ENCODE results near the gene AMPH. TPM values are rescaled to one million over a fixed set of nuclear protein-coding genes. Genes with fewer than 3 reads are reported as not detected.

Gene AMPH
- total RNA-seq, 4 donors from 2014 or later, result 5.0 to 11.8 (median 7.8) TPM

- no peak overlapping the region for H3K27ac ChIP-seq (replicated peaks in 1 of 4)
- no peaks in the 10 kb centered on the region for H3K4me1 ChIP-seq
- no peaks in the 10 kb centered on the region for H3K9me3 ChIP-seq
- H3K27me3 ChIP-seq, result no peaks in the 10 kb centered on the region
- peak; percentile 42 for DNase-seq (ENCODE audit: extremely low spot score)
- H3K4me3 ChIP-seq, result no peak overlapping the region
- TF ChIP-seq EP300 (IDR thresholded peaks at IDR 0.05) (no peak), POLR2A (IDR thresholded peaks at IDR 0.05; ENCODE audit: low read depth) (no peak), CTCF (IDR thresholded peaks at IDR 0.05) (no peak), POLR2AphosphoS5 (IDR thresholded peaks at IDR 0.05) (no peak)
- WGBS, result 92% methylated on average over 1 of the region's 1 CpG
- intact Hi-C loops (cut with DNase I), result no loop called here
- H3K36me3 ChIP-seq, result no peaks in the 10 kb centered on the region
These were observed 76.6 kb downstream of the AMPH start for GRCh38 chr7:38554586-38554985.

DNA sequence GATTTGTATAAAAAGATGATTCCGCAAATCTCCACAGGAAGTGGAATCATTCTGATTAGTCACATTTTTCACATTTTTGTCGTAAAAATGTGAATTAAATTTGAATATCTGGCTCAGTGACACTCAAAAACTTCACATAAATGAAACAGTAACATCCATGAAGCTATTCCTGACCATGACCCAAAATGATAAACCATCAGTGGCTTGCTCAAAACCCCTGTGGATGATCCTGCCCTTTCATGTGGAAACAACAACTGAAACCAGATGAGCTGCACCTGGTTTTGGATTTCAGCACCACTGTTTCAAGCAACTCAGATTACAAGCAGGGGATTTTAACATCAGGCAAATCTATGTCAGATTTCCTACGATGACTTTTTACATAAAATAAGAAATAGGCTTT, 80.3 kb downstream of the AMPH start:
- no peaks in the 10 kb centered on the region for H3K27me3 ChIP-seq
- no peak overlapping the region for H3K4me3 ChIP-seq
- TF ChIP-seq EP300 (IDR thresholded peaks at IDR 0.05), result no peak
- TF ChIP-seq POLR2A (IDR thresholded peaks at IDR 0.05; ENCODE audit: low read depth), result no peak
- TF ChIP-seq POLR2AphosphoS5 (IDR thresholded peaks at IDR 0.05), result no peak
- H3K27ac ChIP-seq (replicated peaks in 1 of 4), result no peak overlapping the region
- no peaks in the 10 kb centered on the region for H3K4me1 ChIP-seq
- peak; percentile 24 for DNase-seq (ENCODE audit: extremely low spot score)
- intact Hi-C loops (cut with DNase I), result no loop called here
- H3K36me3 ChIP-seq, result no peaks in the 10 kb centered on the region
- WGBS, result 48% methylated on average over 3 of the region's 3 CpGs
- no peaks in the 10 kb centered on the region for H3K9me3 ChIP-seq

- intact Hi-C loops (cut with DNase I), result no loop called here
- Histone ChIP-seq H3K27ac (replicated peaks in 1 of 4) (no peak overlapping the region), H3K27me3 (no peaks in the 10 kb centered on the region), H3K4me3 (no peak overlapping the region), H3K36me3 (no peaks in the 10 kb centered on the region), H3K9me3 (no peaks in the 10 kb centered on the region), H3K4me1 (no peaks in the 10 kb centered on the region)
- DNase-seq (ENCODE audit: extremely low spot score), result peak; percentile 70
- WGBS, result 84% methylated on average over 7 of the region's 7 CpGs
- TF ChIP-seq EP300 (IDR thresholded peaks at IDR 0.05) (no peak), POLR2A (IDR thresholded peaks at IDR 0.05; ENCODE audit: low read depth) (no peak), CTCF (IDR thresholded peaks at IDR 0.05) (no peak), POLR2AphosphoS5 (IDR thresholded peaks at IDR 0.05) (no peak)
These were observed 82.6 kb downstream of the AMPH start for GRCh38 chr7:38548605-38549004.

DNA sequence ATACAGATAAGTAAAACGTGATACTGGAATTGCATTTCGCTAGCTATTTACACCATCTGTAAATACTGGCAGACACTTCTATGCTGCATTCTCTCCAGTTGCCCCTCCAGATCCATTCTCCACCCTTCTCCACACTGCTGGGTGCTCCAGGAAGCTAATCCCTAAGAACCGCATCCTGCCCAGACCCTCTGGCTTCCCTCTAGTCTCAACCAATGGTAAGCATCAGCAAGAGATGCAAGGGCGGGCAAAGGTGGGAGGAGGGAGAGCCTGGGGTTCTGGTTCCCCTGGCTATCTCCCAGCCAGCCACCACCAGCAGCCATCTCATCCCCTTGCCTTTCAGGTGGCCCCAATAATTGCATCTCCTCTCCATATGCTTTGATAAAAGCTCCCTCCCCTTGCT, 84.4 kb downstream of the AMPH start:
- H3K4me3 ChIP-seq, result no peak overlapping the region
- no peaks in the 10 kb centered on the region for H3K9me3 ChIP-seq
- peak; percentile 64 for DNase-seq (ENCODE audit: extremely low spot score)
- intact Hi-C loops (cut with DNase I), result no loop called here
- TF ChIP-seq EP300 (IDR thresholded peaks at IDR 0.05) (no peak), CTCF (IDR thresholded peaks at IDR 0.05) (no peak), POLR2AphosphoS5 (IDR thresholded peaks at IDR 0.05) (no peak), POLR2A (IDR thresholded peaks at IDR 0.05; ENCODE audit: low read depth) (no peak)
- H3K4me1 ChIP-seq, result peaks cover 0 to under 1% (median 0%) of the 10 kb centered on the region in 4 donors
- H3K36me3 ChIP-seq, result no peaks in the 10 kb centered on the region
- H3K27me3 ChIP-seq, result no peaks in the 10 kb centered on the region
- WGBS, result 72% methylated on average over 4 of the region's 4 CpGs
- no peak overlapping the region for H3K27ac ChIP-seq (replicated peaks in 1 of 4)

- no peaks in the 10 kb centered on the region for H3K27me3 ChIP-seq
- H3K9me3 ChIP-seq, result no peaks in the 10 kb centered on the region
- TF ChIP-seq EP300 (IDR thresholded peaks at IDR 0.05) (no peak), POLR2A (IDR thresholded peaks at IDR 0.05; ENCODE audit: low read depth) (no peak), CTCF (IDR thresholded peaks at IDR 0.05) (no peak), POLR2AphosphoS5 (IDR thresholded peaks at IDR 0.05) (no peak)
- intact Hi-C loops (cut with DNase I), result no loop called here
- H3K36me3 ChIP-seq, result no peaks in the 10 kb centered on the region
- no peak overlapping the region for H3K4me3 ChIP-seq
- peaks cover 0 to 3% (median 0%) of the 10 kb centered on the region in 4 donors for H3K4me1 ChIP-seq
- H3K27ac ChIP-seq (replicated peaks in 1 of 4), result no peak overlapping the region
- DNase-seq (ENCODE audit: extremely low spot score), result peak; percentile 5
- WGBS, result 74% methylated on average over 3 of the region's 3 CpGs
These were observed 85.2 kb downstream of the AMPH start for GRCh38 chr7:38545977-38546376.

Measured in esophagus muscularis mucosa (tissue), 4 donors.